HCT116 (cell line): ENCODE measurements around the gene COX20. TPM values are rescaled to one million over a fixed set of nuclear protein-coding genes. Genes with fewer than 3 reads are reported as not detected.
A peak's percentile ranks its signal among the peaks of the same experiment; 100 is the strongest.

Experiments
- ATAC-seq: fragments of 200-7000 bp; cut with Tn5 transposase; 2 replicates; pipeline ENCODE4 v1.9.1; 2020; ENCODE audit warnings: mild to moderate bottlenecking, moderate library complexity
- BruUV-seq: library from RNA; stranded (reverse); fragments of 400-500 nt; replicated peaks from 2 replicates; lab custom pipeline; 2021; lab: Mats Ljungman, UMichigan
- CTCF ChIA-PET: fragments of 300-600 bp; sonication (Branson Sonifier 250); formaldehyde crosslinking; loops from one replicate; lab custom pipeline; 2021; ENCODE audit warnings: antibody characterized with exemption; lab: Charles Lee
- POLR2A ChIA-PET: fragments of 300-600, 350-600 bp; sonication (Branson Sonifier 250); formaldehyde crosslinking; loops from one replicate; lab custom pipeline; 2021; ENCODE audit warnings: antibody characterized with exemption; lab: Charles Lee
- RAD21 ChIA-PET, 2 experiments: fragments of 300-600 bp; sonication (Branson Sonifier 250); formaldehyde crosslinking; loops; one replicate each; lab custom pipeline; 2023; ENCODE audit warnings: low total read pairs in 2 of 2; ENCODE audit not compliant: uncharacterized antibody in 2 of 2, unreplicated experiment in 2 of 2, low non-redundant PET in 1 of 2; lab: Charles Lee
- DNase-seq: peaks from one replicate; pipeline ENCODE4 v3.0.0-alpha.2; 2010; ENCODE audit warnings: low read depth, low spot score
- H2AFZ ChIP-seq: fragments of 200-600 bp; shearing (Covaris generic), sonication (generic); 2 replicates; pipeline ENCODE4 v1.6.1; 2017; ENCODE audit warnings: low read depth, mixed run types, mixed read lengths, antibody characterized with exemption, low read length; ENCODE audit not compliant: poor library complexity, severe bottlenecking
- H3K27ac ChIP-seq: 2 replicates; pipeline ENCODE4 v1.5.1; 2012; ENCODE audit warnings: low read depth, low read length
- H3K27me3 ChIP-seq: fragments of 200-600 bp; sonication (generic); 2 replicates; pipeline ENCODE4 v1.6.1; 2016; ENCODE audit warnings: mixed run types, low read length, mixed read lengths; ENCODE audit not compliant: insufficient read depth
- H3K36me3 ChIP-seq, 2 experiments: fragments of 200-500 bp in 1 of 2; fragments of 200-600 bp in 1 of 2; sonication (Bioruptor generic) in 1 of 2; sonication (generic) in 1 of 2; 2 replicates each; pipeline versions ENCODE4 v1.5.1 to v1.6.1; 2014 to 2016; ENCODE audit warnings: low read length in 2 of 2, inconsistent platforms in 1 of 2, mixed read lengths in 1 of 2, mixed run types in 1 of 2; ENCODE audit not compliant: insufficient read depth in 2 of 2, control insufficient read depth in 1 of 2
- H3K4me1 ChIP-seq, 2 experiments: fragments of 200-600 bp in 1 of 2; sonication (generic) in 1 of 2; 2 replicates each; pipeline versions ENCODE4 v1.5.1 to v1.6.1; 2012 to 2017; ENCODE audit warnings: low read length in 2 of 2, inconsistent platforms in 1 of 2, mild to moderate bottlenecking in 1 of 2, mixed read lengths in 1 of 2, mixed run types in 1 of 2, moderate library complexity in 1 of 2; ENCODE audit not compliant: insufficient read depth in 2 of 2, control insufficient read depth in 1 of 2
- H3K4me2 ChIP-seq: fragments of 200-600 bp; sonication (generic); 2 replicates; pipeline ENCODE4 v1.6.1; 2017; ENCODE audit warnings: mixed run types, low read length, mixed read lengths
- H3K4me3 ChIP-seq, 2 experiments: fragments of 200-600 bp in 1 of 2; sonication (generic) in 1 of 2; replicated peaks in 1 of 2; 2 replicates each; pipeline ENCODE4 v1.5.1; 2011 to 2016; ENCODE audit warnings: low read length in 2 of 2, control low read depth in 1 of 2, low read depth in 1 of 2, mild to moderate bottlenecking in 1 of 2, mixed read lengths in 1 of 2, mixed run types in 1 of 2
- H3K79me2 ChIP-seq: fragments of 200-600 bp; sonication (generic); 2 replicates; pipeline ENCODE4 v1.6.1; 2017; ENCODE audit warnings: mild to moderate bottlenecking, mixed run types, low read length, moderate library complexity, mixed read lengths; ENCODE audit not compliant: insufficient read depth
- H3K9ac ChIP-seq: fragments of 200-600 bp; sonication (generic); 2 replicates; pipeline ENCODE4 v1.6.1; 2016; ENCODE audit warnings: low read length, mixed read lengths
- H3K9me2 ChIP-seq: fragments of 200-600 bp; sonication (generic), shearing (Covaris generic); 2 replicates; pipeline ENCODE4 v1.6.1; 2017; ENCODE audit warnings: mixed run types, mild to moderate bottlenecking, moderate library complexity; ENCODE audit not compliant: insufficient read depth
- H3K9me3 ChIP-seq, 2 experiments: fragments of 200-500 bp in 1 of 2; fragments of 200-600 bp in 1 of 2; sonication (Bioruptor generic) in 1 of 2; sonication (generic) in 1 of 2; 2 replicates each; pipeline ENCODE4 v1.6.1; 2014 to 2017; ENCODE audit warnings: low read length in 2 of 2, mixed read lengths in 2 of 2, inconsistent platforms in 1 of 2, low read depth in 1 of 2, mild to moderate bottlenecking in 1 of 2, mixed run types in 1 of 2, moderate library complexity in 1 of 2; ENCODE audit not compliant: control insufficient read depth in 1 of 2, insufficient read depth in 1 of 2
- H4K20me1 ChIP-seq: fragments of 200-600 bp; sonication (generic), shearing (Covaris generic); 2 replicates; pipeline ENCODE4 v1.6.1; 2017; ENCODE audit warnings: mixed run types, mild to moderate bottlenecking, moderate library complexity; ENCODE audit not compliant: insufficient read depth
- CTCF ChIP-seq, 3 experiments: fragments of 200-600 bp in 1 of 3; sonication (generic) in 1 of 3; IDR thresholded peaks in 2 of 3; conservative IDR thresholded peaks in 1 of 3; 2 replicates each; pipeline ENCODE4 v1.5.1; 2012 to 2017; ENCODE audit warnings: low read depth in 2 of 3, low read length in 2 of 3, antibody characterized with exemption in 1 of 3, borderline replicate concordance in 1 of 3, control low read depth in 1 of 3, mild to moderate bottlenecking in 1 of 3, mixed read lengths in 1 of 3, mixed run types in 1 of 3, moderate library complexity in 1 of 3; ENCODE audit not compliant: insufficient read depth in 1 of 3
- EGR1 ChIP-seq: IDR thresholded peaks from 2 replicates; pipeline ENCODE4 v1.6.1; 2012; ENCODE audit warnings: low read depth
- POLR2AphosphoS5 ChIP-seq: IDR thresholded peaks from 2 replicates; pipeline ENCODE4 v1.6.1; 2011; ENCODE audit warnings: mild to moderate bottlenecking, low read depth, low read length, moderate library complexity
- RAD21 ChIP-seq: IDR thresholded peaks from 2 replicates; pipeline ENCODE4 v1.6.1; 2012; ENCODE audit warnings: low read depth, mild to moderate bottlenecking
- YY1 ChIP-seq: IDR thresholded peaks from 2 replicates; pipeline ENCODE4 v1.6.1; 2011; ENCODE audit warnings: low read length, low read depth, moderate library complexity, mild to moderate bottlenecking; ENCODE audit not compliant: insufficient replicate concordance; ENCODE audit errors: extremely low read depth
- intact Hi-C: fragments of 100-400 bp; cut with micrococcal nuclease; formaldehyde crosslinking; loops from 2 replicates; pipeline ENCODE4 v1.10.0; 2022
- total RNA-seq: library from RNA; stranded (reverse); gene quantifications from one replicate; pipeline ENCODE4 v1.2.1, GENCODE V29; 2021; ENCODE audit not compliant: unreplicated experiment

COX20 gene
- total RNA-seq, 1 experiment from 2014 or later: 48.1 TPM

GRCh38 chr1:244864253-244865027, 29.0 kb downstream of the COX20 start, which contains the start of gene HNRNPU (continued):
- TF ChIP-seq CTCF (IDR thresholded peaks at IDR 0.05 in 2 of 3, conservative IDR thresholded peaks at IDR 0.05 in 1 of 3; ENCODE audit: borderline replicate concordance in 1 of 3, insufficient read depth in 1 of 3, low read depth in 2 of 3, low read length in 2 of 3): peak in 2 of 3 experiments; percentile 33 to 39; a peak in 4 of 6 replicates

GRCh38 chr1:244865028-244865371, 29.5 kb downstream of the COX20 start:
- Histone ChIP-seq H3K4me1 (peaks cover 18 to 28% of the 10 kb centered on the region in 2 experiments), H3K9me3 (no peaks in the 10 kb centered on the region), H4K20me1 (peaks cover 28% of the 10 kb centered on the region), H3K9ac (peak overlapping the region; percentile 95), H3K79me2 (peaks cover 42% of the 10 kb centered on the region), H3K36me3 (peaks cover 23 to 27% of the 10 kb centered on the region in 2 experiments), H3K27ac (peak overlapping the region; percentile 67), H3K4me2 (peak overlapping the region; percentile 87), H3K27me3 (no peaks in the 10 kb centered on the region), H3K9me2 (no peaks in the 10 kb centered on the region), H3K4me3 (peak overlapping the region; percentile 93 to 98), H2AFZ (peak overlapping the region; percentile 84)
- ChIA-PET RAD21 (no interaction called here), CTCF (interaction anchor here (2.7 kb wide), 1 partner anchor 177 kb away, joined by 14 read pairs; no protein-coding TSS in a partner anchor), POLR2A (interaction anchor here (1.5 to 1.6 kb wide), 2 partner anchors 104 to 178 kb away, joined by 3 to 4 read pairs; a partner anchor contains a TSS)
- intact Hi-C loops: loop anchor here (1.0 kb wide), 1 partner anchor 105 kb away; no protein-coding TSS in a partner anchor
- DNase-seq (no peak), ATAC-seq (no peak)
- BruUV-seq: TSS peak; percentile 99
- TF ChIP-seq POLR2AphosphoS5: no peak
- no peak for TF ChIP-seq YY1
- TF ChIP-seq RAD21: 0 out of 2 replicates have a peak, but pooled peaks have one; percentile 1
- no peak for TF ChIP-seq EGR1
